Fibroblast of lung (primary cell): Measurements from ENCODE around the gene MYLK.

Source experiments
- EZH2 ChIP-seq: IDR thresholded peaks from 2 replicates; pipeline ENCODE4 v1.5.1; 2012; ENCODE audit warnings: low read length, control low read depth, mild to moderate bottlenecking; ENCODE audit errors: missing control alignments
- TF ChIP-seq, protein P1 (sequence below), 2 donors: IDR thresholded peaks in 1 of 2; conservative IDR thresholded peaks in 1 of 2; 1 replicate in 1 of 2; 2 replicates in 1 of 2; pipeline ENCODE4 v1.5.1; 2011 to 2012; ENCODE audit warnings: low read length in 2 of 2, control low read depth in 1 of 2, inconsistent platforms in 1 of 2, low read depth in 1 of 2, mild to moderate bottlenecking in 1 of 2

GRCh38 chr3:123695731-123696640 is 188.1 kb downstream of the MYLK start:
- TF ChIP-seq, protein P1, sequence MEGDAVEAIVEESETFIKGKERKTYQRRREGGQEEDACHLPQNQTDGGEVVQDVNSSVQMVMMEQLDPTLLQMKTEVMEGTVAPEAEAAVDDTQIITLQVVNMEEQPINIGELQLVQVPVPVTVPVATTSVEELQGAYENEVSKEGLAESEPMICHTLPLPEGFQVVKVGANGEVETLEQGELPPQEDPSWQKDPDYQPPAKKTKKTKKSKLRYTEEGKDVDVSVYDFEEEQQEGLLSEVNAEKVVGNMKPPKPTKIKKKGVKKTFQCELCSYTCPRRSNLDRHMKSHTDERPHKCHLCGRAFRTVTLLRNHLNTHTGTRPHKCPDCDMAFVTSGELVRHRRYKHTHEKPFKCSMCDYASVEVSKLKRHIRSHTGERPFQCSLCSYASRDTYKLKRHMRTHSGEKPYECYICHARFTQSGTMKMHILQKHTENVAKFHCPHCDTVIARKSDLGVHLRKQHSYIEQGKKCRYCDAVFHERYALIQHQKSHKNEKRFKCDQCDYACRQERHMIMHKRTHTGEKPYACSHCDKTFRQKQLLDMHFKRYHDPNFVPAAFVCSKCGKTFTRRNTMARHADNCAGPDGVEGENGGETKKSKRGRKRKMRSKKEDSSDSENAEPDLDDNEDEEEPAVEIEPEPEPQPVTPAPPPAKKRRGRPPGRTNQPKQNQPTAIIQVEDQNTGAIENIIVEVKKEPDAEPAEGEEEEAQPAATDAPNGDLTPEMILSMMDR (conservative IDR thresholded peaks at IDR 0.05 in 1 of 2, IDR thresholded peaks at IDR 0.05 in 1 of 2; ENCODE audit: low read depth in 1 of 2, low read length in 2 of 2) = no peak
- no peak for TF ChIP-seq EZH2
